Measurements from ENCODE around the gene CACTIN.

CACTIN gene

GRCh38 chr19:3670796-3671679 lies 44.4 kb upstream of the CACTIN start:
- TF ChIP-seq CTCF (conservative IDR thresholded peaks at IDR 0.05; ENCODE audit: low read depth, low read length): no peak
- peak overlapping the region; percentile 14 for H3K4me3 ChIP-seq (ENCODE audit: low read depth, low read length)
- DNase-seq (ENCODE audit: low read depth): peak; percentile 84

GRCh38 chr19:3669947-3670795 lies 43.6 kb upstream of the CACTIN start:
- peak; percentile 92 for DNase-seq (ENCODE audit: low read depth)
- no peak for TF ChIP-seq CTCF (conservative IDR thresholded peaks at IDR 0.05; ENCODE audit: low read depth, low read length)
- H3K4me3 ChIP-seq (ENCODE audit: low read depth, low read length): no peak overlapping the region

GRCh38 chr19:3669082-3669946 lies 42.7 kb upstream of the CACTIN start:
- H3K4me3 ChIP-seq (ENCODE audit: low read depth, low read length): no peak overlapping the region
- no peak for DNase-seq (ENCODE audit: low read depth)

GRCh38 chr19:3668331-3669081 lies 41.9 kb upstream of the CACTIN start:
- peak; percentile 50 for DNase-seq (ENCODE audit: low read depth)
- no peak overlapping the region for H3K4me3 ChIP-seq (ENCODE audit: low read depth, low read length)
- TF ChIP-seq CTCF (conservative IDR thresholded peaks at IDR 0.05; ENCODE audit: low read depth, low read length): no peak

More at GRCh38 chr19:3669082-3669946, 42.7 kb upstream of the CACTIN start:
- no peak for TF ChIP-seq CTCF (conservative IDR thresholded peaks at IDR 0.05; ENCODE audit: low read depth, low read length)

GRCh38 chr19:3667766-3668165 lies 41.2 kb upstream of the CACTIN start:
- H3K4me3 ChIP-seq (ENCODE audit: low read depth, low read length): no peak overlapping the region
- TF ChIP-seq CTCF (conservative IDR thresholded peaks at IDR 0.05; ENCODE audit: low read depth, low read length): no peak
- DNase-seq (ENCODE audit: low read depth): no peak

All from choroid plexus epithelial cell (primary cell).